MCF 10A (cell line): ENCODE measurements around the gene KRT27. TPM values are rescaled to one million over a fixed set of nuclear protein-coding genes. Genes with fewer than 3 reads are reported as not detected.
A peak's percentile ranks its signal among the peaks of the same experiment; 100 is the strongest.

ENCODE experiments used
- Bru-seq: library from RNA; stranded (reverse); fragments of 400-500 nt; gene quantifications from one replicate; lab custom pipeline; 2021; lab: Mats Ljungman, UMichigan
- BruChase-seq, 2 experiments: library from RNA; stranded (reverse); fragments of 400-500 nt; gene quantifications; one replicate each; lab custom pipeline; 2021; lab: Mats Ljungman, UMichigan
- BruUV-seq: library from RNA; stranded (reverse); fragments of 400-500 nt; replicated peaks from 2 replicates; lab custom pipeline; 2021; lab: Mats Ljungman, UMichigan
- CTCF ChIA-PET: fragments of 300-600 bp; sonication (Branson Sonifier 250); formaldehyde crosslinking; extraction: SDS; loops from one replicate; lab custom pipeline; 2021; ENCODE audit warnings: antibody characterized with exemption, inconsistent platforms; lab: Yijun Ruan, JAX
- POLR2A ChIA-PET: fragments of 300-600, 350-650 bp; sonication (Branson Sonifier 250); formaldehyde crosslinking; extraction: SDS; loops from one replicate; lab custom pipeline; 2020; ENCODE audit warnings: antibody characterized with exemption, inconsistent platforms; lab: Yijun Ruan, JAX
- DNase-seq: peaks from one replicate; pipeline ENCODE4 v3.0.0-alpha.2; 2018; ENCODE audit not compliant: unreplicated experiment
- H3K27ac Mint-ChIP-seq: one replicate; pipeline ENCODE4 v1.8.0; 2022; ENCODE audit warnings: mild to moderate bottlenecking, low read depth, mixed read lengths; ENCODE audit not compliant: unreplicated experiment
- H3K27me3 Mint-ChIP-seq: one replicate; pipeline ENCODE4 v1.8.0; 2022; ENCODE audit warnings: mixed read lengths; ENCODE audit not compliant: insufficient read depth, unreplicated experiment
- H3K36me3 Mint-ChIP-seq: one replicate; pipeline ENCODE4 v1.8.0; 2022; ENCODE audit warnings: mild to moderate bottlenecking, moderate library complexity, mixed read lengths; ENCODE audit not compliant: insufficient read depth, unreplicated experiment
- H3K4me1 Mint-ChIP-seq: one replicate; pipeline ENCODE4 v1.8.0; 2022; ENCODE audit warnings: mixed read lengths; ENCODE audit not compliant: insufficient read depth, unreplicated experiment
- H3K4me3 Mint-ChIP-seq: one replicate; pipeline ENCODE4 v1.8.0; 2022; ENCODE audit warnings: mild to moderate bottlenecking, moderate library complexity, mixed read lengths; ENCODE audit not compliant: unreplicated experiment
- H3K9me3 Mint-ChIP-seq: one replicate; pipeline ENCODE4 v1.8.0; 2022; ENCODE audit warnings: mixed read lengths; ENCODE audit not compliant: unreplicated experiment
- CTCF ChIP-seq: fragments of 200-600 bp; IDR thresholded peaks from one replicate; pipeline ENCODE4 v1.8.0; 2022; ENCODE audit warnings: antibody characterized with exemption, mild to moderate bottlenecking; ENCODE audit not compliant: unreplicated experiment
- intact Hi-C: fragments of 100-400 bp; cut with micrococcal nuclease; formaldehyde crosslinking; loops from 2 replicates; pipeline ENCODE4 v1.14.1; 2022
- long read RNA-seq: library from polyadenylated mRNA; stranded (forward); transcript quantifications from one replicate; pipeline ENCODE4 v2.0.0, GENCODE V29; 2022
- total RNA-seq: library from RNA; stranded (reverse); gene quantifications from 2 replicates; pipeline ENCODE4 v1.2.3, GENCODE V29; 2022

Gene KRT27
- total RNA-seq (not detected in 2 replicates), Bru-seq, nascent RNA (not detected), BruChase-seq, experiment 1, labeled RNA remaining after a 6-hour chase (not detected), BruChase-seq, experiment 2, labeled RNA remaining after a 2-hour chase (not detected)
- long read RNA-seq: 0 reads

GRCh38 chr17:40782450-40782849, at the start of gene KRT27:
Gene KRT27 (minus strand): TSS chr17:40782550. CDS start chr17:40782493, 57 bp downstream.
- intact Hi-C loops: no loop called here
- no peaks in the 10 kb centered on the region for H3K9me3 Mint-ChIP-seq
- no peak for DNase-seq
- no peak within 1 kb of the TSS for H3K27ac Mint-ChIP-seq
- H3K27me3 Mint-ChIP-seq: peaks cover 25% of the 10 kb centered on the region
- CTCF ChIA-PET: interaction anchor here (0.6 to 1.1 kb wide), 3 partner anchors 9 to 766 kb away, joined by 3 read pairs; no protein-coding TSS in a partner anchor
- no peak for TF ChIP-seq CTCF
- no peaks in the 10 kb centered on the region for H3K36me3 Mint-ChIP-seq
- H3K4me3 Mint-ChIP-seq: no peak within 1 kb of the TSS
- H3K4me1 Mint-ChIP-seq: no peaks in the 10 kb centered on the region
- POLR2A ChIA-PET: no interaction called here
- BruUV-seq: no TSS peak

- H3K36me3 Mint-ChIP-seq: peaks cover 13% of the 10 kb centered on the region
- ChIA-PET CTCF (interaction anchor here (1.0 kb wide), 1 partner anchor 838 kb away, joined by 3 read pairs; no protein-coding TSS in a partner anchor), POLR2A (interaction anchor here (0.7 to 12.6 kb wide), 9 partner anchors 9 to 824 kb away, joined by 3 to 352 read pairs (median 4); no protein-coding TSS in a partner anchor)
- intact Hi-C loops: no loop called here
- no peak for TF ChIP-seq CTCF
- H3K4me3 Mint-ChIP-seq: no peak overlapping the region
- peaks cover 5% of the 10 kb centered on the region for H3K9me3 Mint-ChIP-seq
- H3K4me1 Mint-ChIP-seq: peaks cover 41% of the 10 kb centered on the region
- DNase-seq: no peak
- peak overlapping the region; percentile 94 for H3K27ac Mint-ChIP-seq
- H3K27me3 Mint-ChIP-seq: no peaks in the 10 kb centered on the region
- BruUV-seq: no TSS peak
These were observed 47.9 kb upstream of the KRT27 start for GRCh38 chr17:40830085-40830776.

GRCh38 chr17:40828454-40829044, 46.2 kb upstream of the KRT27 start:
- CTCF ChIA-PET: interaction anchor here (0.6 to 1.5 kb wide), 2 partner anchors 8 to 27 kb away, joined by 3 to 4 read pairs; no protein-coding TSS in a partner anchor
- no peak for TF ChIP-seq CTCF
- intact Hi-C loops: no loop called here
- Mint-ChIP-seq H3K27me3 (no peaks in the 10 kb centered on the region), H3K4me1 (peaks cover 41% of the 10 kb centered on the region), H3K27ac (peak overlapping the region; percentile 94), H3K9me3 (peaks cover 5% of the 10 kb centered on the region), H3K36me3 (peaks cover 6% of the 10 kb centered on the region), H3K4me3 (peak overlapping the region; percentile 64)
- POLR2A ChIA-PET: interaction anchor here (0.7 to 12.6 kb wide), 19 partner anchors 8 to 960 kb away, joined by 3 to 352 read pairs (median 4); partner anchors contain the start of genes EIF1, KRT17 and TOP2A
- DNase-seq: peak; percentile 55
- TSS peak; percentile 73 for BruUV-seq
